Gastroesophageal sphincter (tissue), 3 donors: Measurements from ENCODE around the gene MYO18B.

ENCODE experiments used
- CTCF ChIP-seq, 4 experiments: fragments of 200-600 bp in 2 of 4; fragments of 450-650 bp in 2 of 4; sonication (generic) in 1 of 4; IDR thresholded peaks; one replicate each; pipeline ENCODE4 v1.5.1; 2017 to 2019; ENCODE audit warnings: antibody characterized with exemption in 4 of 4, mild to moderate bottlenecking in 2 of 4, moderate library complexity in 2 of 4
- EP300 ChIP-seq: sonication (generic); formaldehyde crosslinking; IDR thresholded peaks from one replicate; pipeline ENCODE4 v1.6.1; 2017; ENCODE audit warnings: antibody characterized with exemption, mild to moderate bottlenecking

GRCh38 chr22:25823276-25823675 is 81.3 kb downstream of the MYO18B start:
- TF ChIP-seq EP300 (no peak), CTCF (IDR thresholded peaks at IDR 0.05) (no peak)
